GM21825 (cell line): ENCODE results near the gene ZFYVE1.
A peak's percentile ranks its signal among the peaks of the same experiment; 100 is the strongest.
"Not testable (repeated sequence)": the region's sequence is repeated elsewhere in the genome, so short reads cannot be mapped to it uniquely, and the experiment has no call there.

Source experiments
- ATAC-seq: cut with Tn5 transposase; IDR thresholded peaks from one replicate; pipeline ENCODE4 v1.9.1; 2021; ENCODE audit warnings: mild to moderate bottlenecking, moderate library complexity; ENCODE audit not compliant: unreplicated experiment

Gene ZFYVE1

DNA sequence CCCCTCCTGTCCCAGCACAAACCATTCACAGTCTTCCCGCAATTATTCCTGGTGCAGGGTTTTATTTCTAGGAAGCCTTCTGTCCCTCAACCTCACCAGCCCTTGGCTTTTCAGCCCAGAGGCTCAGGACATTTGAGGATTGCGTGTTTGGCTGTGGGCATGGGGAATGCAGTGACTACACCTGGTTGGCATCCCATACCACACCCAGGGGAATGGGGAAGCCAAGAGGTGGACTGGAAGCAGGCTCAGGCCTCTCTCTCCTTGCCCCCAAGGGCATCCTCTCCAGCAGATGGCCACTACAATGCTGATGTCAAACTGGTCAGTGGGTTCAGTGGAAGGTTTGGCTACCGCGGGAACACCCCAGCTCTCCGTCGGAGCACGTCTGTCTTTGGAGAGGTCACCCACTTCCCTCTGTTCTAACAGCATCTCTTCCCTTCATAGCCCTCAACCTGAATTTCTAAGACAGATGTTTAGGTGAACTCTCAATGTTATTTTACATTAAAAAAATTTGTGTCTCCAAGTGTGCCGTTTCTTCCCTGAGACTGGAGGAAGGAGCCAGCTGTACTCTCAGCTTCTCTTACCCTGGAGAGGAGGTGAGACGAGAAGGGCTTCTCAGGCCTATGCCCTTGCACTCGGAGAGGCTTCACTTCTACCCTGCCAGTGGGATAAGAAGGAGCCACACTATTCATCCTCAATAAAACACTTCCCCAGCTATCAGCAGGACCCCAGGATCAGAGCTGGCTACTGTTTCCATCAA, 65.1 kb downstream of the ZFYVE1 start:
- no peak for ATAC-seq

- ATAC-seq: not testable (repeated sequence)
Measured at GRCh38 chr14:72961016-72961415, 65.9 kb downstream of the ZFYVE1 start.

DNA sequence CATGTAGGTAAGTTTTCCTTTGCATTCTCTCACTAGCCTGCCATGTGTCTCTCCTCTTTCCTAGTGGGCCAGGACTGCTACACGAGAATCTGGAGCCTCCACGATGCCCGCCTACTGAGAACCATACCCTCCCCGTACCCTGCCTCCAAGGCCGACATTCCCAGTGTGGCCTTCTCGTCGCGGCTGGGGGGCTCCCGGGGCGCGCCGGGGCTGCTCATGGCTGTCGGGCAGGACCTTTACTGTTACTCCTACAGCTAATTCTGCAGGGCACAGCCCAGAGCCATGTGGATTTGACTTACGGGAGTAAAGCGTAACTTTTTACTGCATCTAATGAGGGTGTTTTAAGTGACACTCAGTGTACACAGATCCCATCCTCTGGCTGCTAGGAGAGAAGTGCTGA, 68.4 kb downstream of the ZFYVE1 start:
- ATAC-seq: no peak

DNA sequence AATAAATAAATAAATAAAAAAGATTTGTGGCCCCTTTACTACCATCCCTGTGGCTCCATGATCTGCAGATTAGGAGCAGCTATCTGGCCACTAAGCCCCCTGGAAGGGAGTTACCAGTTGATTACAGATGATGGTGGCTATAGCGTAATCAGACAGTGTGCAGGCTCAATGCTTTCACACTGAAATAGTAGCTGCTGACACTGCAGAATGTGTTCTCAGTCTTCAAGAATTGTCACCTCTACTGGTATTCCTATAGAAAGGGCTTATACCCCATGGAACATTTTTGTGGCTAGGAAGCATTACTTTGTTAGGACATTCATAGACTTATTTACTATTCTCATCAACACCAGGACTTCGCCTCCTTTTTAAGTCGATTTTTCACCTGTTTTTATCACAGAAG, 69.7 kb downstream of the ZFYVE1 start:
- ATAC-seq: no peak

- ATAC-seq: not testable (repeated sequence)
Measured at GRCh38 chr14:72956741-72957140, 70.2 kb downstream of the ZFYVE1 start.

- ATAC-seq: no peak
Measured at GRCh38 chr14:72952171-72952570, 74.7 kb downstream of the ZFYVE1 start.

- no peak for ATAC-seq
Measured at GRCh38 chr14:72948481-72949138, 78.3 kb downstream of the ZFYVE1 start.

DNA sequence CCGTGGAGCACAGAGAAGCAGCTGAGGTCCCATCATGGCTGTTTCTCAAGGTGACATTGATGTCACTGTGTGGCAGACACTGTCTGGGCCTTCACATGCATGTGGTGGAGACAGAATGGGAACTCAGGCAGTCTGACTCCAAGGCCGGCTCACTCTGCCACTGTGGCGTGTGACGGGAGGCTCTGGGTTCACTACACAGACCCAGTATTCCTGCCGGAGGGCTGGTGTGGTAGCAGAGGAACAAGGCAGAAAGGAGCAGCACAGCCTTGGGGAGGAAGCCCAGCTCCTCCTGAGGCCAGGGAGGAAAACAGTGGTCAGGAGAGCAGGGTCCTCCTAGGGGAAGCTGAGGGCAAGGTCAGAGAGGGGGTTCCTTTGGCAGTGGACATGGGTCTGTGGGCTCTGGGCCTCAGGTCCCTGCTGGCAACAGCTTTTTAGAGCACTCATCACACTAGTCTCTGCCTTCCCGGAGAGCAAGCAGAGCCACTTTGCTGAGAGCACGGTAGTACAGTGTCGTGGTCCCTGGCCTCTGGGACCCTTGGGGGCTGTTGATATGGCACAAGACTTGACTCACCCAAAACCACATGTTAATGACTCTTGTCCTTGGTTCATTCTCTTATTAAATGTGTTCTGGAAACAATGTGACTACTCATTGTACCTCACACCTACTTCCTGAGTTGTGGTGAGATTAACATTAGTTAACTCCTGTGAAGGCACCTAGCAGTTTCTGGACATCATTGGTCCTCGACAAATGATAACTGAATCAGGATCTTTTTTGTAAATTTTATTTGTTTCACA, 79.3 kb downstream of the ZFYVE1 start:
- no peak for ATAC-seq

DNA sequence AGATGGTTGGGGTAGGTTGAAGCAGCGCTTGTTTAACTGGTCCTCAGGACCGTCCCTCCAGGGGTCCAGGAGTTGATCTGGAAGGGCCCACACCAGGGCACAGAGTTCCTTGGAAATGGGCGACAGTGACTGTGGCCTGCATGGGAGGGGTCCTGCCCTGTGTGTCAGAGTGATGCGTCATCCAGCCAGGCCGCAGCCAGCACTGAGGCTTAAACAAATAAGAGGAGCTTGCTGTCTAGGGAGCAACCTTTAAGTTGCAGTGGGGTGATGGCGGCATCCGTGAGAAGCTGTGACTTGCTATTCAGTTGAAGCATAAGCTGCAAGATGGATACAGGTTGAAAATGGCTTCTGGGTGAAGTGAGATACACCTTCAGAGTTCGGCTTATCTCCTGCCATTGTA, 80.4 kb downstream of the ZFYVE1 start:
- no peak for ATAC-seq

DNA sequence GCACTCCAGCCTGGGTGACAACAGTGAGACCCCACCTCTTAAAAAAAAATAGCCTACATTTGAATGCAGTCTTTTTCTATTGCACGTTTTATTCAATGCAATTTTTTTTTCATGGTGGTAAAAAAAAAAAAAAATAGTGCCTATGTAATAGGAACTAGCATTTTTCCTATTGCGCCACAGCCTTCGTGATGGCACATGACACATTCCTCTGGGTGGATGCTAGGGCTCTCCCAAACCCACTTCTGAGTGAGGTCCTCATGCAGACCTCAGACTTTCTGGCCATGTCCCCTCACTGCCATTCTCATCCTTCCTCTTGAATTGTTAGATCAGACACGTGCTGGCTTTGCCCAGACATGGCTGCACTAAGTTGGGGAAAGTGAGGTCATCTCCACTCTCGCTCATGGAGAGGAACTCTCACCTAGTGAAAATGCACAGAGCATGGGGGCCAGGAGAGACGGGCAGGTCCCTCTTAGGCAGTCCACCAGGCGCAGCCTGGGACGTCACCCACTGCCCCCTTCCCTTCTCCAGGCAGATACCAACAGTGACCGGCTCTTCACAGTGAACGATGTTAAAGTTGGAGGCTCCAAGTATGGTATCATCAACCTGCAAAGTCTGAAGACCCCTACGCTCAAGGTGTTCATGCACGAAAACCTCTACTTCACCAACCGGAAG, 81.4 kb downstream of the ZFYVE1 start:
- ATAC-seq: no peak

DNA sequence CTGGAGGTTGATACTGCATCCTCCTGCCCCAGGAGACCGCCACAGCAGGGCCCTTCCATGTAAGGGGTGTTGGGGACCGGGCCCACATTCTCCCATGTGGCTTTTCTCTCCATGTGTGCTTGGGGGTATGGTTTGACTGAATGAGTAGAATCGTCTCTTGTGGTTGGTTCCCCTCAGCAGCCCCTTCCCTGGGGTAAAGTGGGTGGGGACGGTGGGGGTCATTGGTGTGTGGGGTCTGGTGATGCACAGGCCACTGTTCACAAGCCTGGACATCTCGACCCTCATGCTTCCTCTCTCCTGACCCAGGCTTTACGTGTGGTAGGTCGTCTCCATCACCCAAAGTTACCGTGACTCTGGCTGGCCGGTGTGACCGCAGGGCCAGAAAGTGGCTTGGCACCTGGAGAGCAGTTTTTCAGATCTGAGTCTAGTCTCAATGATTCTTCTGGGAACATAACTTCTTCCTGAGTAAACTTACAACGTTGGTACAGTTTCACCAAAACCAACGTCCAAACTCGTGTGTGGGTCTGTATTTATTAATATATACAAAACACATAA, 83.0 kb downstream of the ZFYVE1 start:
- ATAC-seq: no peak

GRCh38 chr14:72942934-72943333, 84.0 kb downstream of the ZFYVE1 start:
- ATAC-seq: no peak

GRCh38 chr14:72941286-72941985, 85.5 kb downstream of the ZFYVE1 start:
- no peak for ATAC-seq

GRCh38 chr14:72939630-72940029, 87.3 kb downstream of the ZFYVE1 start:
- ATAC-seq: no peak

DNA sequence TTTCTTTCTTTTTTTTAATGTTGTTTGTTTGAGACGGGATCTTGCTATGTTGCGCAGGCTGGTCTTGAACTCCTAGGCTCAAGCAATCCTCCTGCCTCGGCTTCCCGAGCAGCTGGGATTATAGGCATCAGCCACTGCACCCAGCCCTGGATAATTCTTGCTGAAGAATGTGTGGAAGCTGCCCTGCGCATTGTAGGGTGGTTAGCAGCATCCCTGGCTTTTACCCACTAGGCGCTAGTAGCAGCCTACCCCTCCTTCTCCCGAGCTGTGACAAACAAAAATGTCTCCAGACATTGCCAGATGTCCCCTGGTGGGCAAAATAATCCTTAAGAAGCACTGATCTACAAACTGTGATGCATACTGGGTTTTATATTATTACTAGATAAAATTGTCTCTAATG, 94.0 kb downstream of the ZFYVE1 start:
- ATAC-seq: no peak

GRCh38 chr14:72929316-72930080, 97.4 kb downstream of the ZFYVE1 start:
- no peak for ATAC-seq

DNA sequence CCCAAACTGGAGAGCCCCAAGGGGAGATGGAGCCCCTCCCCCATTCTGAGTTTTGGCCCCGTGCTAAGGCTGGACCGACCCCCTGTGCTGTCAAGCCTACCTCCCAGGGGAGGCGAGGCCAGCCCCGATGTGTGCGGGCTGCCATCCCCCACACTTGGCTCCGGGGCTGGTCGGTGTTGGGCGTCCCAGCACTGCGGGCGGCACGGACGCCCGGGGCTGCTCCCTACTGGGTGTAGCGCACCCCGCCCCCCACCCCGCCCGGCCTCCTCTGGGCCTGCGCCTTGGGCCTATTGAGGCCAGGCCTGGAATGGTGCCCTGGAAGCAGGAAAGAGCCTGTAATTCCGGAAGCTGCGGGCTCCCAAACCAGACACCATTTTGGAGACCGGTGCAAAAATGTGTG, 98.0 kb downstream of the ZFYVE1 start:
- no peak for ATAC-seq

GRCh38 chr14:72926292-72927028, 100.4 kb downstream of the ZFYVE1 start, which contains the start of gene DCAF4:
DCAF4 (plus strand) TSS chr14:72926464; CDS start chr14:72937979, 11,515 bp downstream.
- peak; percentile 97 for ATAC-seq

DNA sequence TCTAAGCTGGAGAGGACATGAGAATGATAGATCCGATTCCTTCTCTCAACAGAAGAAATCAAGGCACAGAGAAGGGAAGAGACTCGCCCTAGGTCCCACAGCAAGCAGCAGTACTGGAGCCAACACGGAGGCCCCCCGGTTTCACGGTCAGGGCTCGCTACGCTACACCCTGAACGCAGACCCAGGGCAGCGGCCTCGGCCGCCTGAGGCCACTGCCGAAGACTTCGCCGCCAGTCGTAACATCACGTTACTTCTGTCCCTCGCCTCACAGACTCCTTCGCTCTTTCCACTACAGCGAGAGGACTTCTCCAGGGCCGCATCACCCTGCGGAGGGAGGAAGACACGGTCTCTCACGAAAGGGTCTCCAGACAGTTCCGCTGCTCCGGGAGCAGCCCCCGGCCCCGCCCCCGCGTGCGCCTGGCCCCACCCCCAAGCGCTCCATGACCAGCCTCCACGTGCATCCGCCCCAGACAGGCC, 101.1 kb downstream of the ZFYVE1 start:
- peak; percentile 13 for ATAC-seq
